Keratinocyte (primary cell): Measurements from ENCODE around the gene ANKRD39. TPM values are rescaled to one million over a fixed set of nuclear protein-coding genes. Genes with fewer than 3 reads are reported as not detected.

Experiments used
- DNase-seq: peaks from one replicate; pipeline ENCODE4 v3.0.0-alpha.2; 2011; ENCODE audit warnings: low read depth, missing footprints, low spot score
- FAIRE-seq: peaks from 2 replicates; lab custom pipeline; 2011; peaks lifted over from hg19 to GRCh38; lab: Jason Lieb, UNC
- H2AFZ ChIP-seq: 2 replicates; pipeline ENCODE4 v1.6.0; 2012; ENCODE audit warnings: low read length, control low read depth, inconsistent platforms; ENCODE audit not compliant: control insufficient read depth
- H3K27ac ChIP-seq: 2 replicates; pipeline ENCODE4 v1.5.1; 2011; ENCODE audit warnings: low read length; ENCODE audit not compliant: control insufficient read depth, insufficient read depth
- H3K27me3 ChIP-seq: 3 replicates; pipeline ENCODE4 v1.6.0; 2011; ENCODE audit warnings: low read length; ENCODE audit not compliant: control insufficient read depth, insufficient read depth; ENCODE audit errors: extremely low read depth
- H3K36me3 ChIP-seq, 2 experiments: 2 replicates in 1 of 2; 3 replicates in 1 of 2; pipeline ENCODE4 v1.5.1; 2011; ENCODE audit warnings: low read length in 2 of 2, mild to moderate bottlenecking in 1 of 2; ENCODE audit not compliant: control insufficient read depth in 2 of 2, insufficient read depth in 2 of 2; ENCODE audit errors: extremely low read depth in 1 of 2
- H3K4me1 ChIP-seq: 3 replicates; pipeline ENCODE4 v1.5.1; 2011; ENCODE audit warnings: low read length; ENCODE audit not compliant: control insufficient read depth, insufficient read depth; ENCODE audit errors: extremely low read depth
- H3K4me2 ChIP-seq: 3 replicates; pipeline ENCODE4 v1.6.0; 2011; ENCODE audit warnings: low read depth, low read length; ENCODE audit not compliant: control insufficient read depth, insufficient read depth; ENCODE audit errors: extremely low read depth
- H3K4me3 ChIP-seq, 3 experiments: fragments of 200-600 bp in 1 of 3; sonication (generic) in 1 of 3; 2 replicates in 2 of 3; 3 replicates in 1 of 3; pipeline ENCODE4 v1.5.1; 2011 to 2016; ENCODE audit warnings: low read length in 3 of 3, mild to moderate bottlenecking in 3 of 3, control low read depth in 2 of 3, inconsistent platforms in 1 of 3, low read depth in 1 of 3, mixed read lengths in 1 of 3, mixed run types in 1 of 3, moderate library complexity in 1 of 3; ENCODE audit not compliant: control insufficient read depth in 2 of 3, insufficient read depth in 2 of 3; ENCODE audit errors: extremely low read depth in 1 of 3
- H3K79me2 ChIP-seq: 2 replicates; pipeline ENCODE4 v1.6.0; 2012; ENCODE audit warnings: low read length; ENCODE audit not compliant: control insufficient read depth, insufficient read depth
- H3K9ac ChIP-seq: 3 replicates; pipeline ENCODE4 v1.6.0; 2011; ENCODE audit warnings: low read length; ENCODE audit not compliant: control insufficient read depth, insufficient read depth; ENCODE audit errors: extremely low read depth
- H3K9me1 ChIP-seq: 3 replicates; pipeline ENCODE4 v1.6.0; 2011; ENCODE audit warnings: low read length; ENCODE audit not compliant: control insufficient read depth, insufficient read depth; ENCODE audit errors: extremely low read depth
- H3K9me3 ChIP-seq: 2 replicates; pipeline ENCODE4 v1.5.1; 2012; ENCODE audit warnings: low read depth, low read length; ENCODE audit not compliant: control insufficient read depth
- H4K20me1 ChIP-seq: 3 replicates; pipeline ENCODE4 v1.6.0; 2011; ENCODE audit warnings: low read length; ENCODE audit not compliant: control insufficient read depth, insufficient read depth; ENCODE audit errors: extremely low read depth
- EZH2 ChIP-seq: IDR thresholded peaks from one replicate; pipeline ENCODE4 v1.6.1; 2012; ENCODE audit warnings: inconsistent platforms, mild to moderate bottlenecking, low read length, moderate library complexity
- dilution Hi-C: fragments of 300-500 bp; cut with MboI; formaldehyde crosslinking; loops from one replicate; pipeline ENCODE4 v1.7.0; 2020; ENCODE audit warnings: low sequenced_read_pairs; ENCODE audit not compliant: extremely low pct_ligation_motif_present
- polyA plus RNA-seq, 5 experiments: library from polyadenylated mRNA; depleted of rRNA in 3 of 5; stranded (reverse) in 3 of 5; stranded (forward) in 1 of 5; unstranded in 1 of 5; fragments of >200 nt; gene quantifications; 1 replicate in 1 of 5; 2 replicates in 3 of 5; 3 replicates in 1 of 5; pipeline versions ENCODE4 v1.2.1 to v1.2.3, GENCODE V29; 2011 to 2012; ENCODE audit warnings: missing spikeins in 2 of 5, low read depth in 1 of 5, low replicate concordance in 1 of 5
- TF ChIP-seq, protein P1 (sequence below), 3 experiments: IDR thresholded peaks in 1 of 3; conservative IDR thresholded peaks in 1 of 3; optimal IDR thresholded peaks in 1 of 3; 2 replicates in 2 of 3; 3 replicates in 1 of 3; pipeline versions ENCODE3 to v1.5.1; 2011; ENCODE audit warnings: low read length in 3 of 3, mild to moderate bottlenecking in 3 of 3, moderate library complexity in 2 of 3, control low read depth in 1 of 3, inconsistent platforms in 1 of 3; ENCODE audit not compliant: insufficient read depth in 2 of 3; ENCODE audit errors: extremely low read depth in 1 of 3

ANKRD39 gene
- polyA plus RNA-seq, 1 donor (not counting 4 experiments of a cell fraction or from before 2014, with no cell fraction given), result 7.2 TPM

DNA sequence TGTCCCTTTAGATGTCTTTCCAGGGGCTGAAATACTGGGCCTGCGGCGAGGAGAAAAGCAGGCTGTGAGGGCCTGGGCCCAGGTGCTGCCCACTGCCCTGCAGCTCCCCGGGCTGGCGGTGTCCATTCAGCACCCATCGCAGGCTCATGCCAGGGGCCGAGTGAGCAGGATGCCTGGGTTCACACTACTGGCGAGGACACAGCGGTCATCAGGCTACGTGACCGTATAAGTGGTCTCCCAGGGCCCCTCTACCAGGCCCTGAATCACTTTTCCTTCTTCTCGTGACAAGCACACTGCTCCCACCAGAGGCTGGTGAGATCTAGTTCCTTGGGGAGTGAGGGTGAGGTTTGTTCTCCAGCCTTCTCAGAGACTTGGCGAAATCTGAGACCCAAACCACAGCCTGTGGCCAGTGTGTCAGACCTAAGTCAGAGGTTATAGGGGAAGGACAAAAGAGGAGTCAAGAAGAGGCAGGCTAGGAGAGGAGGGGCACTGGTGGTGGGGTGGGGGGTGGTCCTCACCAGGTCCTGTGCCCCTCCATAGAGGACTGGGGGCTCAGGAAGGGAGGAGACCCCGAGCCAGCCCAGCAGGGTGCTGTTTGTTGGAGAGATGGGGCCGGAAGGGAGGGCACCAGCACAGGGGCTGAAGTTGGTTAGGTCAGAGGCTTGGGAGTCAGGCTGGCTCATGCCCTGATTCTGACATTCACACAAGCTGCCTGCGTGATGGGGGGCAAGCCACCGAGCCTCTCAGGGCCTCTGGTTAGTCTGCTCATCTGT is 18.6 kb upstream of the ANKRD39 start:
- Histone ChIP-seq H3K4me3 (no peak overlapping the region), H3K9me3 (no peaks in the 10 kb centered on the region), H3K4me1 (peaks cover 22% of the 10 kb centered on the region), H3K9ac (no peak overlapping the region), H3K27ac (no peak overlapping the region), H3K36me3 (no peaks in the 10 kb centered on the region), H3K4me2 (no peak overlapping the region), H3K79me2 (no peaks in the 10 kb centered on the region), H4K20me1 (no peaks in the 10 kb centered on the region), H3K27me3 (peaks cover 3% of the 10 kb centered on the region), H2AFZ (no peak overlapping the region), H3K9me1 (peaks cover 3% of the 10 kb centered on the region)
- DNase-seq (no peak), FAIRE-seq (no peak)
- dilution Hi-C loops, result no loop called here
- TF ChIP-seq EZH2, result no peak
- TF ChIP-seq, protein P1, sequence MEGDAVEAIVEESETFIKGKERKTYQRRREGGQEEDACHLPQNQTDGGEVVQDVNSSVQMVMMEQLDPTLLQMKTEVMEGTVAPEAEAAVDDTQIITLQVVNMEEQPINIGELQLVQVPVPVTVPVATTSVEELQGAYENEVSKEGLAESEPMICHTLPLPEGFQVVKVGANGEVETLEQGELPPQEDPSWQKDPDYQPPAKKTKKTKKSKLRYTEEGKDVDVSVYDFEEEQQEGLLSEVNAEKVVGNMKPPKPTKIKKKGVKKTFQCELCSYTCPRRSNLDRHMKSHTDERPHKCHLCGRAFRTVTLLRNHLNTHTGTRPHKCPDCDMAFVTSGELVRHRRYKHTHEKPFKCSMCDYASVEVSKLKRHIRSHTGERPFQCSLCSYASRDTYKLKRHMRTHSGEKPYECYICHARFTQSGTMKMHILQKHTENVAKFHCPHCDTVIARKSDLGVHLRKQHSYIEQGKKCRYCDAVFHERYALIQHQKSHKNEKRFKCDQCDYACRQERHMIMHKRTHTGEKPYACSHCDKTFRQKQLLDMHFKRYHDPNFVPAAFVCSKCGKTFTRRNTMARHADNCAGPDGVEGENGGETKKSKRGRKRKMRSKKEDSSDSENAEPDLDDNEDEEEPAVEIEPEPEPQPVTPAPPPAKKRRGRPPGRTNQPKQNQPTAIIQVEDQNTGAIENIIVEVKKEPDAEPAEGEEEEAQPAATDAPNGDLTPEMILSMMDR (optimal IDR thresholded peaks at IDR 0.05 in 1 of 3, IDR thresholded peaks at IDR 0.05 in 1 of 3, conservative IDR thresholded peaks at IDR 0.05 in 1 of 3; ENCODE audit: extremely low read depth in 1 of 3, insufficient read depth in 2 of 3, low read length in 3 of 3), result no peak

DNA sequence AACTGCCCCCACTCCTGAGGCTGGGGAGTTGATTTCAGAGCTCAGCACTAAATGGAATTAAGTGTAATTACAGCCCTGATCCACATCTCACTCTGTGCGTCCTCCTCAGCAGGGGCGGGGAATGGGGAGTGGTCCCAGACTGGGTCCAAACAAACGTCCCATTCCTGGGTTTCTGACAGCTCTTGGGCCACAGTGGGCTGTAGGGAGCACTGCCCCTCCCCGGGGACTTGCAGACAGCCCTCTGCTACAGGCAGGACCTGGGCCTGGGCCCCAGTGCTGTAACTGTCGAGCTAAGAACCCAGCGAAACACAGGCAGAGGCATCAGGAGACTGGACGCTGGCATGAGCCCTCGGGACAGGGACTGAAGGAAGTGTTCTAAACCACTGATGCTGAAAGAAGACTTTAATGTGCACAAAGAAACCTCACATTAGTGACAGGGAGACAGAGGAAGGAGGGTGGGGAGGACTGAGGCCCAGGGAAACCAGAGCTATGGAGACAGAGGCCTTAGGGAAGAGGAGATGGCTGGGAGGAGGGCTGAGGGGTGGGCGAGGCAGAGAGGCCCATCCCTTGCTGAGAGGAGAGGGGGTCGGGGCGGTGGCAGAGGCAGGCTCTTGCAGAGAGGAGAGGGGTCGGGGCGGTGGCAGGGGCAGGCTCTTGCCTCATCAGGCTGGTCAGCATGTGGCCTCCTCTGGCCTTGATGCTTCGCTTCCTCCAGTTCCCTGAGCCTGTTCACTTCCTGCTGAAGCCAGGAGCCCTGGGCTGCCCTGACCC is 17.9 kb upstream of the ANKRD39 start:
- Histone ChIP-seq H3K4me3 (no peak overlapping the region), H3K79me2 (no peaks in the 10 kb centered on the region), H3K4me2 (no peak overlapping the region), H3K27me3 (peaks cover 3% of the 10 kb centered on the region), H3K4me1 (peaks cover 27% of the 10 kb centered on the region), H3K36me3 (no peaks in the 10 kb centered on the region), H2AFZ (no peak overlapping the region), H3K9ac (no peak overlapping the region), H3K9me3 (no peaks in the 10 kb centered on the region), H4K20me1 (no peaks in the 10 kb centered on the region), H3K27ac (no peak overlapping the region), H3K9me1 (peaks cover 3% of the 10 kb centered on the region)
- FAIRE-seq (no peak), DNase-seq (no peak)
- dilution Hi-C loops, result no loop called here
- TF ChIP-seq EZH2, result no peak
- TF ChIP-seq, protein P1 (optimal IDR thresholded peaks at IDR 0.05 in 1 of 3, IDR thresholded peaks at IDR 0.05 in 1 of 3, conservative IDR thresholded peaks at IDR 0.05 in 1 of 3; ENCODE audit: extremely low read depth in 1 of 3, insufficient read depth in 2 of 3, low read length in 3 of 3), result no peak
